GM08714 (cell line): ENCODE data around the gene CASP8.
"Not testable (repeated sequence)": the region's sequence is repeated elsewhere in the genome, so short reads cannot be mapped to it uniquely, and the experiment has no call there.

Experiments
- H3K4me3 ChIP-seq: fragments of 200-500 bp; sonication (Bioruptor generic); 2 replicates; pipeline ENCODE4 v1.5.1; 2014; ENCODE audit warnings: mild to moderate bottlenecking, low read length, inconsistent platforms
- ZNF274 ChIP-seq: IDR thresholded peaks from 2 replicates; pipeline ENCODE4 v1.6.1; 2012; ENCODE audit warnings: mild to moderate bottlenecking, low read depth, low read length

The CASP8 gene

DNA sequence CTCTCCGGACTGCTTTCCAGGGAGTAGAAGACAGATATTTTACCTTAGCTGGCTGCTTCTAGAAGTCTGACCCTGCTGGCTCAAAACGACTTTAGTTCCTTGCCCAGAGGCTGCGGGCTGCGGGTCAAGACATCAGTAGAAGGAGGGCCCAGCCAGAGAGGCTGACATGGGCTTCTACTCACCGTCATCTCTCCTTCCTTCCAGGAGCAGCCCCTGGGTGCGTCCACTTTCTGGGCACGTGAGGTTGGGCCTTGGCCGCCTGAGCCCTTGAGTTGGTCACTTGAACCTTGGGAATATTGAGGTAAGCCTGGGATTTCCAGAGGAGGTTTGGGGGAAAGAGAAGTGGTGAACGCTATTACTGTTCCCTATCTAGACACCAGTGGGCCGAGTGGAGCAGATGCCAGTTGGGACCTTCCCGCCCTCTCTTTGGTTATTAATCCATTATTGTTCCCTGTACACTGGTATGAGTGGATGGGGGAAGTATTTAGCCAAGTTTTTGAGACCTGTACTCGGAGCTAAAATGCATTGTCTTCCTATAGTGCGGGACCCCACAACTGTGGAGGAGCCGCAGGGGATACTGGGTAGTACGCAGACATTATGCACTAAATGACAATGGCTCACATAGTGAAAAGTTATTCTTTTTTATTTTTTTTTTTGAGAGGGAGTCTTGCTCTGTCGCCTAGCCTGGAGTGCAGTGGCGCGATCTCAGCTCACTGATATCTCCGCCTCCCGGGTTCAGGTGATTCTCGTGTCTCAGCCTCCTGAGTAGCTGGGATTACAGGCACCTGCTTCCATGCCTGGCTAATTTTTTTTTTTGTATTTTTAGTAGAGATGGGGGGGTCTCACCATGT, 26.3 kb upstream of the CASP8 start:
- peak overlapping the region; percentile 66 for H3K4me3 ChIP-seq
- no peak for TF ChIP-seq ZNF274

DNA sequence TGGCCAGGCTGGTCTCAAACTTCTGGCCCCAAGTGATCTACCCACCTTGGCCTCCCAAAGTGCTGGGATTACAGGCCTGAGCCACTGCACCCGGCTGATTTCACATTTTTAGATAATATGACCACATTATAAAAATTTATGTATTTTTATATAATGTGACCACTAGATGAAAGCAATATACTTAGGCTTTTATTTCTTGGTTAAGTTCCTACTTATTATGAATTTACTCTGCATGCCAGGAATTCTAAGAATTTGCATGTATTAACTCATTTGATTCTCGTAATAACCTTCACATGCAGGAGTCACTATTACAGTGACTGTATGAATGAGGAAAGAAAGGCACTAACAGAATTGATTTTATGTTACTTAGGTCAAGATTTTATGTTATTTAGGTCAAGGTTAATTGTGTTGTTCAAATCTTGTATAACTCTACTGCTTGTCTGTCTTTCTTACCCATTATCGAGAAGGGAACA, 25.6 kb upstream of the CASP8 start:
- peak overlapping the region; percentile 66 for H3K4me3 ChIP-seq
- no peak for TF ChIP-seq ZNF274

DNA sequence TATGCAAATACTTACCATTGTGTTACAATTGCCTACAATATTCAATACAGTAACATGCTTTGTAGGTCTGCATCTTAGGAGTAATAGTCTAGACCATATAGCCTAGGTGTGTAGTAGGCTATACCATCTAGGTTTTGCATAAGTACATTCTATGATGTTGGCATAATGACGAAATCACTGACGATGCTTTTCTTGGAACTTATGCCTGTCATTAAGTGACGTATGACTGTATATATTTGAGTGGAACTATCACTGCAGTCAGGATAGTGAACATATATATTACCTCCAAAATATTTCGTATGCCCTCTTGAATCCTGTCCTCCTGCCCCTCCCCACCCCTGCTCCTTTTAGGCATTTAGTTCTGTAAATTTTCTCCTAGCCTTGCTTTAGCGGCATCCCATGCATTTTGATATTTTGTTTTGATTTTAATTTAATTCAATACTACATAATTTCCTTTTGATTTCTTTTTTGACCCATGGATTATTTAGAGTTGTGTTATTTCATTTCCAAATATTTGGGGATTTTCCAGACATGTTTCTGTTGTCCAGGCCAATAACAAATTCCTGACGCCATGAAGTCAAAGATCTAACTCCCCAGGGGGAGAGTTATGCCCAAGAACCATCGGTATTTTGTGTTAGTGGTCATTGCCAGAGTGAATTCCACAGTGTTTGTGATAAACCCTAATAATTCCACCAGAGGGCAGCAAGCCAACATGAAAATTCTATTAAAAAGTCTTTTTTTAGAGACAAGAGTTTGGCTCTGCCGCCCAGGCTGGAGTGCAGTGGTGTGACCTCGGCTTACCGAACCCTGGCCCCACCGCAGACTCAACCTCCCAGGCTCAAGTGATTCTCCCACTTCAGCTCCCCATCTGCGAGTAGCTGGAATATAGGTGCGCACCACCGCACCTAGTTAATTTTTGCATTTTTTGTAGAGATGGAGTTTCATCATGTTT, 24.2 kb upstream of the CASP8 start:
- H3K4me3 ChIP-seq = no peak overlapping the region; the same call in 1 of the 2 replicates

DNA sequence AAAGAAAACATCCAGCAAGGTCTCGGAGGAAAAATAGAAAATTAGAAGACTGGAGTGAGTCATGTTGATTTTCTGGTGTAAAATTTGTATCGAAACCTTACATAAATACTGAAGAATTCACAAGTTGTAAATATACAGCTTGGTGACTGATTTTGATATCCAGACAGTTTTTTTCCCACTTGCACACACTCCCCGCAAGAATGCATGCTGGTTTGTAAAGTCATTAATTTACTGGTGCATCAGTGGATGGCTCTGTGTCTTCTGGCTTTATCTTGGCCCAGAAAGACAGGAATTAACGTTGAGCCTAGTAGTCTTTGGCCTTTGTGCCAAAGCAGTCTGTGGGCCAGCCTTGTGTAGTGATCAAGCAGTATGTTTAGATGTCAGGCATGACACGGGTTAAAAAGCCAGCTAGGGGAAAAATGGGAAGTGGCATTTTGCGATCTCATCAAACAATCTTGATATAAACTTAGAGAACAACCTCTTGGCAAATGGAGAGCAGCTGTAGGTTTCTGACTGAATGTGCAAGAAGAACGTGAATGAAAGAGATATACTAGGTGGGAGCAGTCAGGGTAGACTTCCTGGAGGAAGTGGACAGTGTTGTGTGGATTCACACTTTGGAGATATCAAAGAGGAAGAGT, 22.7 kb upstream of the CASP8 start:
- H3K4me3 ChIP-seq = no peak overlapping the region
- TF ChIP-seq ZNF274 = no peak

More for the DNA sequence above, 24.2 kb upstream of the CASP8 start:
- no peak for TF ChIP-seq ZNF274

DNA sequence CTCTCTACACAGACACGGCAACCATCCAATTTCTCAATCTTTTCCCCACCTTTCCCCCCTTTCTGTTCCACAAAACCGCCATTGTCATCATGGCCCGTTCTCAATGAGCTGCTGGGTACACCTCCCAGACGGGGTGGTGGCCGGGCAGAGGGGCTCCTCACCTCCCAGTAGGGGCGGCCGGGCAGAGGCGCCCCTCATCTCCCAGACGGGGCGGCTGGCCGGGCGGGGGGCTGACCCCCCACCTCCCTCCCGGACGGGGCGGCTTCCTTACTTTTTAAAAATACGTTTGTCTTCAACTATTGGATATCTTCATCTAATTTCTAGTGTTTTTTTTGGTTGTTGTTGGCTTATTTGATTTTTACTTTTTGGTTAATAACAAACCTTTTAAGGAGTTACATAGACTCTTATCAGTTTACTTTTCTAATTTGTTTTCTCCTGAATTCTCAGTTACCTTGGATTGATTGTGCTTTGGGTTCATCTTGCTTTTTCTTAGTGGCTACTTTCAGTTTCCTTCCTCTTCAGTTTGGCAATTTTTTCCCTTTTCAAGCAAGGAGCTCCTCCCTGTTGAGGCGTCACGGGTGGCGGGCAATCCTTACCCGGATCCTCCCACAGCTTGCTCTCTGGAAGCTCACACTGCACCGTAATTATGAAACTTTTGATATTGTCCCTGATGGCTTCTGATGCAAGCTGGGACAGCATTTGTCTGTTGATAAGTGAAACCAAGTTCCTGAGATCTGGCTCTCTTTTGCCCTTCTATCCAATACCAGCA, 21.0 kb upstream of the CASP8 start:
- H3K4me3 ChIP-seq = not testable (repeated sequence)

DNA sequence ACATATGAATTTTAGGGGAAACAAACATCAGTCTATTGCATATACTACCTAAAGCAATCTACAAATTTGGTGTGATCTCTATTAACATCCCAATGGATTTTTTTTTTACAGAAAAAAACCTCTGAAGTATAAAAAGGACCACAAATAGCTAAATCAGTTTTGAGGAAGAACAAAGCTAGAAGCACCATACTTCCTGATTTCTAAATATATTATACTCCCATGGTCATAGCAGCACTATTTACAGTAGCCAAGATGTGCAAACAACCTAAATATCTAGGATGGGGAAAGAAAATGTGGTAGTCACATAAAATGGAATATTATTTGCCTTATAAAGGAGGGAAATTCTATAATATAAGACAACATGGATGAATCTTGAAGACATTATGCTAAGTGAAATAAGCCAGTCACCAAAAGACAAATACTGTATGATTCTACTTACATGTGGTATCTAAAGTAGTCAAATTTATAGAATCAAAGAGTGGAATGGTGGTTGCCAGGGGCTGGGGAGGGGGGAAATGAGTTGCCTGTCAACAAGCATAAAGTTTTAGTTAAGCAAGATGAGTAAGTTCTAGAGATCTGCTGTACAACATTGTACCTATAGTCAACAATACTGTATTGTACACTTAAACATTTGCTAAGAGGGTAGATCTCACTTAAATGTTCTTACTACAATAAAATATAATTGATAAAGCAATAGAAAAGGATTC, 17.6 kb upstream of the CASP8 start:
- no peak for TF ChIP-seq ZNF274
- no peak overlapping the region for H3K4me3 ChIP-seq

DNA sequence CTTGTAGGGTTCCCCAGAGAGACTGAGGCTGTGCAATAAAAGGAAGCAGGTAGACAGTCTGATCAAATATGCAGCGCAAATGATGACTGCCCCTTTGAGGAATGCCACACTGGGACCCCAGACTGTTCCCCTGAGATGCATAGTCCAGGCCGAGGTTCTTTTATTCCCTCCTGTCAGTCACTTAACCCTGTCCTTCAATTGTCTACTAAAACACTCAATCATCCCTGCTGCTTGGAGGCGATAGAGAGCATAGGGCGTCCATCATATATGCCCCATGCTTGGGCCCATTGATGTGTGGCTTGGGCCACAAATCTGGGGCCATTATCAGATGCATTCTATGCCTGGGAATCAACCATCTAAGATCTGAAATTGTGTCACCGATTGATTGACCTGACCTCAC, 15.5 kb upstream of the CASP8 start:
- TF ChIP-seq ZNF274 = no peak
- no peak overlapping the region for H3K4me3 ChIP-seq

DNA sequence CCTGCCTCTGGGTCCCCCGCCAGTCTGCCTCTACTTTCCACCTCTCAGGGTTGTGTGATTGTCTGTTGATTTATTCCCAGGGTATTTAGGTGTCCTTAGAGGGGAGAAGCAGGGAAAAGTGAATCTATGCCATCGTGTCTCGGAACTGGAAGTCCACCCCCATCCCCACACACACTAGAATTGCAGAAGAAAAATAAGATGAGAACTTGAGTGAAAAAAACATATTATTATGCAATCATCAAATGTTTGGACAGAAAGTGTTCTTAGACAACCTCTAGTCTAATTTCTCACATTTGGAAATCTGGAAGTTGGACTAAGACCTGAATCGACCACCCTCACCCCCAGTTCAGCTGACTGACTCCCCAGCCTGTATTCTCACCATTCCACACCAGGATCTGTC, 14.1 kb upstream of the CASP8 start:
- H3K4me3 ChIP-seq = no peak overlapping the region
- TF ChIP-seq ZNF274 = no peak

DNA sequence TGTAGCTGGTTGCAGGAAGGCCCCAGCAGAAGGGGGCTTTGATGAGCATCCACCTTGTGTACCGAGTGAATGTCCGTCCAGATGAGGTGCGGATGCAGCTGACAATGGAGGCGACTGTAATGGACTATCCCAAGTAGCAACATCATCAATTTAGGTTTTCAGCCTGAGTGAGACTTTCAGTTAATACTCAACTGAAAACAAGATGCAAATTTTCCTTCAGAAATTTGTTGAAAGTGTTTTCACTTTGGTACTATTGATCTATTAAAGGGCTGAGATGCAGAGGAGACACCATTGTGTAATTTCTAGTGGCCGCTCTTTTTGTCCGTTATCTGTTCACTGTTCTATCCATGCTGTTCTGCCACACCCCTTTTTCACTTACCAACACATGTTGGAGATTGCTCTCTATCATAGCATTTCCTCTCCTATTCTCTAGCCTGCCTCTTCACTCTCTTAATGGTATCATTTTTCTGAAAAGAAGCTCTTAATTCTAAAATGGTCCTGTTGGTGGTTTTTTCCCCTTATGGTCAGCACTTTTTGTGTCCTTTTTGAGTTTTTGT, 12.0 kb upstream of the CASP8 start:
- no peak for TF ChIP-seq ZNF274
- no peak overlapping the region for H3K4me3 ChIP-seq

DNA sequence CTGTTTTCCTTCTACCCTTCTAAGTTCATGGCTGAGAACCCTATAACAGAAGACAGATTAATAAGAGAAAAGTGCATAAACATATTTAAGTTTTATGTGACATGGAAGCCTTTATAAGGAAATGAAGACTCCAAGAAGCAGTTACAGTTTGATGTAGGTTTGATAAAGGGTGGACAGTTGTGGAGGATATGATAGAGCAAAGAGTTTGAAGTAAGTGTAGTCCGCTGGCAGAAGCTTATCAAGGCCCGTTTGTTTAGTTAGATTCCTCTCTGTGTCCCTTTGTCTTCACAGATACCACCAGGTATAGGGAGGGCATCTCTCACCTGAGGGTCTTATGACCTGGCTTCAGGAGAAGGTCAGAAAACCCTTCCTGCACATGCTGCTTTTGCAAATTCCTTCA, 10.4 kb upstream of the CASP8 start:
- no peak for TF ChIP-seq ZNF274
- H3K4me3 ChIP-seq = no peak overlapping the region

DNA sequence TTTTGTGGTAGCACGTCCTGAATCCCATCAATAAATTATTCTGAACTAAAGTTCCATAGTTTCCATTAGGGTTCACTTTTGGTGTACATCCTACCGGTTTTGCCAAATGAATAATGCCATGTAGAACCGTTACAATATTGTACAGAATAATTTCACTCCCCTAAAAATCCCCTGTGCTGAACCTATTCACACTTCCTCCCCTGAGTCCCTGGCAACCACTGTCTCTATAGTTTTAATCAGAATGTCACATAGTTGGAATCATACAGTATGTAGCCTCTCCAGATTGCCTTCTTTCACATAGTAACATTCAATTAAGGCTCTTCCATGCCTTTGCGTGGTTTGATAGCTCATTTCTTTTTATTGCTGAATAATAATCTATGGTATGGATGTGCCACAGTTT, 9.6 kb upstream of the CASP8 start:
- TF ChIP-seq ZNF274 = no peak
- no peak overlapping the region for H3K4me3 ChIP-seq

DNA sequence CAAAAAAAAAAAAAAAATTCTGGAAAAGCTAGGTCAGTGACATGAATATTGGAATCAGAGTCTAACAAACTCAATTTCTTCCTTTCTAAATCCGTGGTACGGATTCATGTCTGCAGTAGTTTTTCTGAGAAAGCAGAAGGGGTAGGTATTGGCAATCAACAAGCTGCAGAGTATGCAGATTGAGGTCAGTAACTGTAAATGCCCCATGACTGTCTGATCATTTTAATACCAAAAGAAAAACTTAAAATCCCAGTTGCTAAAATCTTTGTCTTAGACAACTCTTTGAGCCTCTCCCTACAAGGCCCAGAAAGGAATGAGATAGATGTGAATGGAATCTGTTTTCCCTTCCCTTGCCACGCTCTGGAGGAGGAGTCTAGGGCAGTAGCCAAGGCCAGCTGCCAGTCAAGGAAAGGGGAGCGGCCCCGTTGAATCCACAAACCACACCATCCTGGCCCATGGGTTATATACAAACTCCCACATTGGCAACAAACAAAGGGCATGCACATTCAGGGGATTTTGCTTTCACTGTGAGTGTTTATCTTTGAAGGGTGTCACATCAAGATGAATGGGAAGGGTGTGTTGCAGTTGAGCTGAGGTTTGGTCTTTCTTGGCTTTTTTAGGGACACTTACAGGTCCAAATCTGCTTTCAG, 6.1 kb upstream of the CASP8 start:
- no peak overlapping the region for H3K4me3 ChIP-seq
- TF ChIP-seq ZNF274 = no peak

DNA sequence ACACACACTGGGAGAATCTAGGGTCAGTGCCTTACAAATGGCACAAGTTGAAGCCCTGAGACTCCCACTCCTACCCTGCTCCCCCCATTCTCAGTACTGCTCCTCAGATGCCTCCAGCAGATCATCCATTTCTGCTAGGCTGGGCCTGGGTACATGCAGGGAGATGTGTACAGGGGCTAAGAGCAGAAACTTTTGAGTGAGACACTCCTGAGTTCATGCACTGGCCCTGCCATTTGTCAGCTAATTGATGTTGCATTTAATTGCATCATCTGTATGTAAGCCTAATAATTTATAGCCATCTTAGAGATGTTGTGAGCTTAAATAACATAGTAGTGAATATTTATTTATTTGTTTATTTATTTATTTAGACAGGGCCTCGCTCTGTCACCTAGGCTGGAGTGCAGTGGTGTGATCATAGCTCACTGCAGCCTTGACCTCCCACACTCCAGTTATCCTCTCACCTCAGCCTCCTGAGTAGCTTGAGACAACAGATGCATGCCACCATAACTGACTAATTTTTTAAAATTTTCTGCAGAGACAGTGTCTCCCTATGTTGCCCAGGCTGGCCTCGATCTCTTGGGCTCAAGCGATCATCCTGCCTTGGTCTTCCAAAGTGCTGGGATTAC, 4.8 kb upstream of the CASP8 start:
- TF ChIP-seq ZNF274 = no peak
- no peak overlapping the region for H3K4me3 ChIP-seq
